ENCODE measurements around the gene LYRM4.
A peak's percentile ranks its signal among the peaks of the same experiment; 100 is the strongest.

LYRM4 gene

GRCh38 chr6:5096482-5096881, 164.3 kb downstream of the LYRM4 start:
- H3K27ac ChIP-seq (ENCODE audit: low read depth, low read length), result no peak overlapping the region
- H3K27me3 ChIP-seq (ENCODE audit: control insufficient read depth, insufficient read depth, low read length), result peaks cover 4% of the 10 kb centered on the region; the same call in 1 of the 2 replicates
- no peaks in the 10 kb centered on the region for H3K4me1 ChIP-seq (ENCODE audit: control insufficient read depth, insufficient read depth, low read length)
- H3K36me3 ChIP-seq (ENCODE audit: control insufficient read depth, insufficient read depth, low read length), result no peaks in the 10 kb centered on the region
- no peaks in the 10 kb centered on the region for H3K9me3 ChIP-seq (ENCODE audit: control insufficient read depth, insufficient read depth, low read depth, low read length)
- H3K4me3 ChIP-seq (ENCODE audit: low read depth, low read length), result no peak overlapping the region
- H3K9ac ChIP-seq (ENCODE audit: low read length), result no peak overlapping the region

GRCh38 chr6:5095236-5095635, 165.5 kb downstream of the LYRM4 start:
- Histone ChIP-seq H3K4me3 (ENCODE audit: low read depth, low read length) (no peak overlapping the region), H3K9ac (ENCODE audit: low read length) (no peak overlapping the region), H3K27ac (ENCODE audit: low read depth, low read length) (no peak overlapping the region), H3K36me3 (ENCODE audit: control insufficient read depth, insufficient read depth, low read length) (no peaks in the 10 kb centered on the region), H3K9me3 (ENCODE audit: control insufficient read depth, insufficient read depth, low read depth, low read length) (no peaks in the 10 kb centered on the region), H3K27me3 (ENCODE audit: control insufficient read depth, insufficient read depth, low read length) (peaks cover 9% of the 10 kb centered on the region), H3K4me1 (ENCODE audit: control insufficient read depth, insufficient read depth, low read length) (no peaks in the 10 kb centered on the region)

- Histone ChIP-seq H3K9ac (ENCODE audit: low read length) (no peak overlapping the region), H3K9me3 (ENCODE audit: control insufficient read depth, insufficient read depth, low read depth, low read length) (no peaks in the 10 kb centered on the region), H3K4me1 (ENCODE audit: control insufficient read depth, insufficient read depth, low read length) (no peaks in the 10 kb centered on the region), H3K27me3 (ENCODE audit: control insufficient read depth, insufficient read depth, low read length) (peaks cover 13% of the 10 kb centered on the region), H3K36me3 (ENCODE audit: control insufficient read depth, insufficient read depth, low read length) (no peaks in the 10 kb centered on the region), H3K27ac (ENCODE audit: low read depth, low read length) (no peak overlapping the region), H3K4me3 (ENCODE audit: low read depth, low read length) (no peak overlapping the region)
Measured at GRCh38 chr6:5094327-5094726, 166.4 kb downstream of the LYRM4 start.

GRCh38 chr6:5093231-5094015, 167.3 kb downstream of the LYRM4 start:
- H3K4me3 ChIP-seq (ENCODE audit: low read depth, low read length), result no peak overlapping the region
- H3K9ac ChIP-seq (ENCODE audit: low read length), result no peak overlapping the region
- no peak overlapping the region for H3K27ac ChIP-seq (ENCODE audit: low read depth, low read length)
- no peaks in the 10 kb centered on the region for H3K9me3 ChIP-seq (ENCODE audit: control insufficient read depth, insufficient read depth, low read depth, low read length)
- no peaks in the 10 kb centered on the region for H3K36me3 ChIP-seq (ENCODE audit: control insufficient read depth, insufficient read depth, low read length)
- peaks cover 16% of the 10 kb centered on the region for H3K27me3 ChIP-seq (ENCODE audit: control insufficient read depth, insufficient read depth, low read length)
- H3K4me1 ChIP-seq (ENCODE audit: control insufficient read depth, insufficient read depth, low read length), result no peaks in the 10 kb centered on the region

- Histone ChIP-seq H3K27ac (ENCODE audit: low read depth, low read length) (no peak overlapping the region), H3K27me3 (ENCODE audit: control insufficient read depth, insufficient read depth, low read length) (peaks cover 30% of the 10 kb centered on the region), H3K4me3 (ENCODE audit: low read depth, low read length) (no peak overlapping the region), H3K9me3 (ENCODE audit: control insufficient read depth, insufficient read depth, low read depth, low read length) (no peaks in the 10 kb centered on the region), H3K4me1 (ENCODE audit: control insufficient read depth, insufficient read depth, low read length) (peaks cover 6% of the 10 kb centered on the region), H3K36me3 (ENCODE audit: control insufficient read depth, insufficient read depth, low read length) (no peaks in the 10 kb centered on the region), H3K9ac (ENCODE audit: low read length) (no peak overlapping the region)
Measured at GRCh38 chr6:5091210-5092069, 169.3 kb downstream of the LYRM4 start.

GRCh38 chr6:5090603-5091002, 170.1 kb downstream of the LYRM4 start:
- no peaks in the 10 kb centered on the region for H3K9me3 ChIP-seq (ENCODE audit: control insufficient read depth, insufficient read depth, low read depth, low read length)
- H3K9ac ChIP-seq (ENCODE audit: low read length), result no peak overlapping the region
- H3K4me3 ChIP-seq (ENCODE audit: low read depth, low read length), result no peak overlapping the region
- peaks cover 38% of the 10 kb centered on the region for H3K27me3 ChIP-seq (ENCODE audit: control insufficient read depth, insufficient read depth, low read length)
- H3K36me3 ChIP-seq (ENCODE audit: control insufficient read depth, insufficient read depth, low read length), result no peaks in the 10 kb centered on the region
- H3K4me1 ChIP-seq (ENCODE audit: control insufficient read depth, insufficient read depth, low read length), result peaks cover 10% of the 10 kb centered on the region
- no peak overlapping the region for H3K27ac ChIP-seq (ENCODE audit: low read depth, low read length)

GRCh38 chr6:5089481-5090438, 171.0 kb downstream of the LYRM4 start:
- peaks cover 11% of the 10 kb centered on the region for H3K4me1 ChIP-seq (ENCODE audit: control insufficient read depth, insufficient read depth, low read length)
- no peak overlapping the region for H3K27ac ChIP-seq (ENCODE audit: low read depth, low read length)
- no peak overlapping the region for H3K4me3 ChIP-seq (ENCODE audit: low read depth, low read length)
- peaks cover 46% of the 10 kb centered on the region for H3K27me3 ChIP-seq (ENCODE audit: control insufficient read depth, insufficient read depth, low read length)
- no peaks in the 10 kb centered on the region for H3K9me3 ChIP-seq (ENCODE audit: control insufficient read depth, insufficient read depth, low read depth, low read length)
- no peaks in the 10 kb centered on the region for H3K36me3 ChIP-seq (ENCODE audit: control insufficient read depth, insufficient read depth, low read length)
- H3K9ac ChIP-seq (ENCODE audit: low read length), result no peak overlapping the region

GRCh38 chr6:5088780-5089179, 172.0 kb downstream of the LYRM4 start:
- H3K4me3 ChIP-seq (ENCODE audit: low read depth, low read length), result no peak overlapping the region
- H3K9ac ChIP-seq (ENCODE audit: low read length), result no peak overlapping the region
- no peak overlapping the region for H3K27ac ChIP-seq (ENCODE audit: low read depth, low read length)
- H3K36me3 ChIP-seq (ENCODE audit: control insufficient read depth, insufficient read depth, low read length), result no peaks in the 10 kb centered on the region
- H3K4me1 ChIP-seq (ENCODE audit: control insufficient read depth, insufficient read depth, low read length), result peaks cover 13% of the 10 kb centered on the region
- peaks cover 56% of the 10 kb centered on the region for H3K27me3 ChIP-seq (ENCODE audit: control insufficient read depth, insufficient read depth, low read length)
- no peaks in the 10 kb centered on the region for H3K9me3 ChIP-seq (ENCODE audit: control insufficient read depth, insufficient read depth, low read depth, low read length)

- Histone ChIP-seq H3K27ac (ENCODE audit: low read depth, low read length) (no peak overlapping the region), H3K4me1 (ENCODE audit: control insufficient read depth, insufficient read depth, low read length) (peaks cover 13% of the 10 kb centered on the region), H3K27me3 (ENCODE audit: control insufficient read depth, insufficient read depth, low read length) (peaks cover 70% of the 10 kb centered on the region), H3K36me3 (ENCODE audit: control insufficient read depth, insufficient read depth, low read length) (no peaks in the 10 kb centered on the region), H3K4me3 (ENCODE audit: low read depth, low read length) (no peak overlapping the region), H3K9ac (ENCODE audit: low read length) (no peak overlapping the region), H3K9me3 (ENCODE audit: control insufficient read depth, insufficient read depth, low read depth, low read length) (no peaks in the 10 kb centered on the region)
Measured at GRCh38 chr6:5087389-5087788, 173.4 kb downstream of the LYRM4 start.

GRCh38 chr6:5086294-5086890, 174.4 kb downstream of the LYRM4 start:
- no peaks in the 10 kb centered on the region for H3K9me3 ChIP-seq (ENCODE audit: control insufficient read depth, insufficient read depth, low read depth, low read length)
- no peaks in the 10 kb centered on the region for H3K36me3 ChIP-seq (ENCODE audit: control insufficient read depth, insufficient read depth, low read length)
- H3K4me1 ChIP-seq (ENCODE audit: control insufficient read depth, insufficient read depth, low read length), result peaks cover 13% of the 10 kb centered on the region
- H3K27me3 ChIP-seq (ENCODE audit: control insufficient read depth, insufficient read depth, low read length), result peaks cover 74% of the 10 kb centered on the region
- no peak overlapping the region for H3K9ac ChIP-seq (ENCODE audit: low read length)
- H3K4me3 ChIP-seq (ENCODE audit: low read depth, low read length), result peak overlapping the region; percentile 62
- H3K27ac ChIP-seq (ENCODE audit: low read depth, low read length), result no peak overlapping the region

Measured in HUES6 (cell line).